SK-MEL-5 (cell line): ENCODE results near the gene ZNF25. TPM values are rescaled to one million over a fixed set of nuclear protein-coding genes. Genes with fewer than 3 reads are reported as not detected.
"Not testable (repeated sequence)": the region's sequence is repeated elsewhere in the genome, so short reads cannot be mapped to it uniquely, and the experiment has no call there.

Source experiments
- DNase-seq: peaks from one replicate; pipeline ENCODE4 v3.0.0-alpha.2; 2016; ENCODE audit warnings: low read depth, low spot score
- in situ Hi-C: cut with HindIII; loops from 2 replicates; pipeline ENCODE4 v1.10.0; 2016; ENCODE audit warnings: low sequenced_read_pairs, high pct_unique_total_duplicates, low pct_unique_long_range_greater_than_20kb
- small RNA-seq, 2 experiments: library from RNA; depleted of rRNA; stranded (forward); fragments of <200 nt; gene quantifications; one replicate each; pipeline ENCODE3, GENCODE V24; 2014
- total RNA-seq: library from RNA; depleted of rRNA; stranded (reverse); fragments of >200 nt; shearing (Covaris generic); gene quantifications from 2 replicates; pipeline ENCODE4 v1.2.3, GENCODE V29; 2014; rRNA removed

The ZNF25 gene
- total RNA-seq, 1 experiment from 2014 or later = 3.5 TPM

- no peak for DNase-seq
- in situ Hi-C loops = no loop called here
Observed at GRCh38 chr10:37957841-37958240, 18.6 kb downstream of the ZNF25 start.

GRCh38 chr10:37952926-37953325 is 23.5 kb downstream of the ZNF25 start:
- no peak for DNase-seq
- in situ Hi-C loops = no loop called here

- no peak for DNase-seq
- in situ Hi-C loops = no loop called here
Observed at GRCh38 chr10:37952043-37952755, 24.2 kb downstream of the ZNF25 start.

- DNase-seq = no peak
- in situ Hi-C loops = no loop called here
Observed at GRCh38 chr10:37948210-37948609, 28.2 kb downstream of the ZNF25 start.

- in situ Hi-C loops = no loop called here
- no peak for DNase-seq
Observed at GRCh38 chr10:37947526-37947925, 28.9 kb downstream of the ZNF25 start.

- DNase-seq = peak; percentile 8
- in situ Hi-C loops = no loop called here
Observed at GRCh38 chr10:37937864-37938263, 38.6 kb downstream of the ZNF25 start.

- in situ Hi-C loops = no loop called here
- DNase-seq = no peak
Observed at GRCh38 chr10:37934791-37935190, 41.7 kb downstream of the ZNF25 start.

GRCh38 chr10:37930423-37930822 is 46.0 kb downstream of the ZNF25 start:
- DNase-seq = no peak
- in situ Hi-C loops = no loop called here

GRCh38 chr10:37908165-37908564 is 68.3 kb downstream of the ZNF25 start:
- DNase-seq, in situ Hi-C loops: not testable (repeated sequence)

GRCh38 chr10:37906382-37906781 is 70.1 kb downstream of the ZNF25 start:
- DNase-seq = no peak
- in situ Hi-C loops = no loop called here

Small RNAs within 50 kb of the gene (small RNA-seq; reads per million reads assigned to genes)
- 0 reads per million in 2 experiments for gene RF00019

Other genes with a start within 250 kb of the ZNF25 start
- gene ZNF248, start 119.0 kb downstream of the ZNF25 start, total RNA-seq = 3.6 and 7.2 TPM in 2 replicates
- gene ZNF33A, start 34.0 kb upstream of the ZNF25 start, total RNA-seq = 7.7 and 7.8 TPM in 2 replicates
- gene ZNF37A, start 117.7 kb upstream of the ZNF25 start, total RNA-seq = 3.8 and 6.0 TPM in 2 replicates